Fibroblast of skin of left quadriceps (primary cell): ENCODE data around the gene CNGB1.
A peak's percentile ranks its signal among the peaks of the same experiment; 100 is the strongest.
"Not testable (repeated sequence)": the region's sequence is repeated elsewhere in the genome, so short reads cannot be mapped to it uniquely, and the experiment has no call there.

Experiments
- DNase-seq, 2 experiments: peaks; one replicate each; pipeline ENCODE4 v3.0.0-alpha.2; 2013; ENCODE audit warnings: low read depth in 2 of 2

The CNGB1 gene

DNA sequence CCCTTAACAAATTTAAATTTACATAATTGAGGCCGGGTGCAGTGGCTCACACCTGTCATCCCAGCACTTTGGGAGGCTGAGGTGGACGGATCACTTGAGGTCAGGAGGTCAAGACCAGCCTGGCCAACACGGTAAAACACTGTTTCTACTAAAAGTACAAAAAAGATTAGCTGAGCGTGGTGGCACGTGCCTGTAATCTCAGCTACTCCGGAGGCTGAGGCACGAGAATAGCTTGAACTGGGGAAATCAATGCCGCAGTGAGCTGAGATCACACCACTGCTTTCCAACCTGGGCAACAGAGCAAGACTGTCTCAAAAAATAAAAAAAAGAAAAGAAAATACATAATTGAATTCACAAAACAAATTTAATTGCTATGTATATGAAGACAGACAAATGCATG lies 112.3 kb downstream of the CNGB1 start:
- no peak for DNase-seq

DNA sequence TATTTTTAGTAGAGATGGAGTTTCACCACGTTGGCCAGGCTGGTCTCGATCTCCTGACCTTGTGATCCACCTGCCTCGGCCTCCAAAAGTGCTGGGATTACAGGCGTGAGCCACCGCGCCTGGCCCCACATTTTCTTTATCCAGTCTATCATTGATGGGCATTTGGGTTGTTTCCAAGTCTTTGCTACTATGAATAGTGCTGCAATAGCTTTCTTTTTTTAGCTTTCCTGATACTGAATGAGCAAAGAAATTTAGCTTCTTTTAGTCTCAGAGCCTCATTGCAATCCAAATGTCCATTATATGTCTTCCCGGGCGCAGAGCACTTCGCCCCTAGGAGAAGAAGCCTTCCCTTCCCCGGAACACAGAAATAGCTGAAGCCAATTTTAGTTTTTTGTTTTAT lies 112.9 kb downstream of the CNGB1 start:
- DNase-seq = not testable (repeated sequence)

DNA sequence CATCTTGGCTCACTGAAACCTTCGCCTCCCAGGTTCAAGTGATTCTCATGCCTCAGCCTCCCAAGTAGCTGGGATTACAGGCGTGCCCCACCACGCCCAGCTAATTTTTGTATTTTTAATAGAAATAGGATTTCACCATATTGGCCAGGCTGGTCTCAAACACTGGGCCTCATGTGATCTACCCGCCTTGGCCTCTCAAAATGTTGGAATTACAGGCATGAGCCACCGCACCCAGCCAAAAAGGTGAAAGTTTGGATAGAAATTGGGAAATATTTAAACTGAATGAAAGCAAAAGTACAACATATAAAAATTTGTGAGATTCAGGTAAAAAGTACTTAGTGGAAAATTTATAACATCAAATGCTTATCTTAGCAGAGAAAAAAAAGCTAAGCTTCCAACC lies 115.7 kb downstream of the CNGB1 start:
- DNase-seq = no peak

DNA sequence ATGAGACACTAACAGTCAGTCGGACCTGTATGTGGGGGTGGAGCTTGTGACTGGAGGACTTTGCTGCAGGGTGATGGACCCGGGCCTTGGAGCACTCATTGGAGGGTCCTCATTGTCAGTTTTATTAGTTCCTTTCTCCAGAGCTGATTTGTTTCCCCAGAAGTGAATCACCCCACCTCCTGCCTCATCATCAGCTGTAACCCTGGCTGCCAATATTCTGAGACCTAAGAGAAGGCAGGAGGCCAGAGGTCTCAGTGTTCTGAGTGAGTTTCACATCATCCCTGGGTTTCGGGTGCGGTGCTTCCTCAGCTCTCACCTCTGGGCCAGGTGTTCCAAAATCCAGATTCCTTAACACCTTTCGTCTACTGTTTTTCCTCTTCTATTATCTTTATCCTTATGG lies 118.7 kb downstream of the CNGB1 start:
- DNase-seq = no peak

DNA sequence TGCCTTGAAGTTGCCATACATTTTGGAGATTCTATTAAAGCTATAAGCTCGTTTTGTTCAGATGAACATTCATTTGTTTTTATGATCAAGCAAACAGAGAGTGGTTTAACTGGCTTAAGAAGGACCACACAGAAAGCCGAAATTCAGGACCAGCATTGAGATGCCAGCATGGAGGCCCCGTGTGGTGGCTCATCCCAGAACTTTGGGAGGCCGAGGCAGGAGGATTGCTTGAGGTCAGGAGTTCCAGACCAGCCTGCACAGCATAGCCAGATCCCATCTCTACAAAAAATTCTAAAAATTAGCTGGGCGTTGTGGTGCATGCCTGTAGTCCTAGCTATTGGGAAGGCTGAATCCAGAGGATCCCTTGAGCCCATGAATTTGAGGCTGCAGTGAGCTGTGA lies 122.7 kb downstream of the CNGB1 start:
- DNase-seq = no peak

DNA sequence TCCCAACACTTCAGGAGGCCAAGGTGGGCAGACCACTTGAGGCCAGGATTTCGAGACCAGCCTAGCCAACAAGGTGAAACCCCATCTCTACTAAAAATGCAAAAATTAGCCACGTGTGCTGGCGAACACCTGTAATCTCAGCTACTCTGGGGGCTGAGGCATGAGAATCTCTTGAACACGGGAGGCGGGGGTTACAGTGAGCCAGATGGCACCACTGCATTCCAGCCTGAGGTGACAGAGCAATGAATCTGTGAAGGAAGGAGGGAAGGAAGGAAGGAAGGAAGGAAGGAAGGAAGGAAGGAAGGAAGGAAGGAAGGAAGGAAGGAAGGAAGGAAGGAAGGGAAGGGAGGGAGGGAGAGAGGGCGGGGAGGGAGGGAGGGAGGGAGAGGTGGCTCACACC lies 124.0 kb downstream of the CNGB1 start:
- DNase-seq = not testable (repeated sequence)

DNA sequence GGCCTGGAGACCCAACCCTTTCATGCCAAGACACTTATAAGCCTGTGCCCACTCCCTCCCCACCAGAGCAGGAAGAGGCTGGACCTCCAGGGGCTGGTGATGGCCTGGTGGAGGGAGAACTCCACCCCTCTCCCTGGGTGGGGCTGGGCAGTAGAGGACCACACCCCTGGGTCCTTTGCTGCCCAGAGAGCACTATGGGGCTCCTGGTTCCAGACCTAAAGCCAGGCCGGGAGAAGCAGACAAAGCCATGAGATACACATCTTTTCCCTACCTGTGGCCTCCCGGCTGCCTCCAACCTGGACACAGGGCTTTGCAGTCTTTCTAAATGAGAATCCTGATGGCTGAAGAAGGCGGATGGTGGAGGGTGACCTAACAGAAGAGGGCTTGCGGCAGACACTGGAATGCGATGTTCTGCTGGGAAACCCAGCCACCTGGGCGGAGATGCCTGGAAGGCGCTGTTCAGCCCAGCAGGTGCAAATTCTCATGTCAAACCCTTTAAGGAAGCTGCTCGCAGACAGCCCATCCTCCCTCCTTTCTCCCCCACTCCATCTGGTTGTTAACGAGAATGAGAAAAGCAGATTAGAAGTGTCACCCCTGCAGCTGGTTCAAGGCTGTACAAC lies 124.7 kb downstream of the CNGB1 start:
- DNase-seq = no peak

DNA sequence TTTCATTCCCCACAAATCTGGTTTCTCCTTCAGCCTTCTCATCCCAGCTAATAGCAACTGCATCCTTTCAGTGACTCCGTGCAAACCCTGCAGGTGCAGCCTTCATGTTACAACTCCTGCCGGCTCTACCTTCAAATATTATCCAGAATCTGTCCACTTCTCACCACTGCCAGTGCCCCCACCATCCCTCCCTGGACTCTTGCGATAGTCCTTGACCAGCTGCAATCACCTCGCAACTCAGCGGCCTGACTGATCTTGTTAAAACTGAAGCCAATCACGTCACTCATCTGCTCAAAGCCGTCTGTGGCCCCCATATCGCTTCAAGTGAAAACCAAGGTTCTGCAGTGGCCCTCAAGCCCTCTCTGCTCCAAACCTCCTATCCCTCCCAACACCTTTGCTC lies 125.8 kb downstream of the CNGB1 start:
- DNase-seq = no peak

DNA sequence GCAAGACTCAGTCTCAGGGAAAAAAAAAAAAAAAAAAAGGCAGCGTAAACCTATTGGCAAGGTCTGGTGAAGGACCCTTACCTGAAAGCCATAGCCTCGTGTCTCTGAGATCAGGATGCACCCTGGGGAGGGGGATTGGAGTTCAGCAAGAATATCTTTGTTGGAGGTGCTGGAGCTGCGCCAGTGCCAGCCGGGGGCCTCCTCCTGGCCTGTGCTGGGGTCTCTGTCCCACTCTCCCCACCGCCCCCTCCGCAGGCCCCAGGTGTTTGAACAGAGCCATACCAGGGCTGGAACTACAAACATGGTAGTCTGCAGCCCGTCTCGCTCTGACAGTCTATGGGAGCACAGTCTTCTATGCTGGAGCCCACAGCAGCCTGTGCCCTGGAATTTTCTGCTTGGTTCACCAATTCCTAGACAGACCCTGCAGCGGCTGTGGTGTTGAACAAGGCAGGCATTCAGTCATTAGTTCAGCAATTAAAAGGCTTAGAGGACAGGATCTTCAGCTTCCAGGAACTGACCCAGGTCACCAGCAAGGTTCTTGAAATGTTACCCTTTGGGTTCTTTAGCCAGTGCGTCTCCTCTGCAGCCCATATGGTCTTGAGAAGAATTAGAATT lies 126.4 kb downstream of the CNGB1 start:
- no peak for DNase-seq

DNA sequence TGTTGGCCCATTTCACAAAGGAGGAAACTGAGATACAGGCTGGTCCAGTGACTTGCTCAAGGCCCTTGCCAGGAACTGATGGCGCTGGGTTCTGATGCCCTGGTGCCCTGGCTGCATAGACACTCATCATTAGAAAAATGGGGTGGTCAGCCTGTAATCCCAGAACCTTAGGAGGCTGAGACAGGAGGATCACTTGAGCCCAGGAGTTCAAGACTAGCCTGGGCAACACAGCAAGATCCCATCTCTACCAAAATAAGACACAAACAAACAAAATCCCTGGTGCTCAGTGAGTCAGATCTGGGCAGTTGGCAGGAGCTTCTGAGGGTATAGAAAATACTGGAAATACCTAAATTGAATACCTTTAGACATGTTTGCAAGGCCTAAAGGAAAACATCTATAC lies 127.5 kb downstream of the CNGB1 start:
- no peak for DNase-seq

DNA sequence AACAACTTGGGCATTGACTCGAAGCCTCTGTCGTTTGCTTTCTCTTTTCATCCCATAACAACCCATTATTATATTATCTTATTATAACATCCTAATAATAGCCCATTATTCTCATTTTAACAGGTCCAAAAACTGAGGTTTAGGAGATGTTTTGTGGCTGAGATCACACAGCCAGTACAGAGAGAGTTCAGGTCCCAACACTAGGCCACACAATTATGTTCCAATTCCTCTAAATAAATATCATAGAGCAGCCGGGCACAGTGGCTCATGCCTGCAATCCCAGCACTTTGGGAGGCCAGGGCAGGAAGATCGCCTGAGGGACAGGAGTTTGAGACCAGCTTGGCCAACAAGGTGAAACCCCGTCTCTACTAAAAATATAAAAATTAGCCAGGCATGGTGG lies 128.3 kb downstream of the CNGB1 start:
- no peak for DNase-seq

DNA sequence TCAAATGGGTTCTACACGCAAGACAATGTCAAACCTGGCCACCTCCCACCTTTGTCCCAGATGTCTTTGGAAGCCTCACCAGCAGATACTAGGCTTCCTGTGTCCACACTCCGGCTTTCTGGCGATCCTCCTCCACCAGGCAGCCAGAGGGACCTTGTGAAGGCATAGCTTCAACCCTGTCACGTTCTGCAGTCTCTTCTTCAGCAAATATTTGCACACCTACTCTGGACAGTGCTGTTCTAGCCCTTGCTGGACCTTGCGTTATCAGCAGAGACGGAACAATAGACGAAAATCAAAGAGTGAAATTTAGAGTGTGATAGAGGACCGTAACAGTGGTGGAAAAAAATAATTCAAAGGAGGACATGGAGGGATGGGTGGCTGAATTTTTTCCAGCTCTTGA lies 130.1 kb downstream of the CNGB1 start:
- no peak for DNase-seq

DNA sequence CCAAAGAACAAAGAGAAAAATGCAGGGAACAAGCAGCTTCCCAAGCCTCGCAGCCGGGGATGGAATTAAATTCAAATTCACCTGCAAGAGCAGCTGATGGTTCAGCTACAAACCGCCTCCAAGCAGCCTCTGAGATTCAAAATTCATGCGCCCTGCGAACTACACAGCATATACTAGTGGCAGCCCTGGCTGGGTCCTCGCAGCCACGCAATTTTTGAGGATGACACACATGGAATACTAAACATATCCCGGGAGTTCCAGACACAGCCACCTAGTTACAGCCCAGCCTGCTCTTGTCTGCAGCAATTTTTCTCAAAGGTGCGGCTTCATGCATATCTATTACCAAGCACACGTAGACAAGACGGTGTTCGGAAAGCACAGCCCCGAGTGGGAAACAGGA lies 132.8 kb downstream of the CNGB1 start:
- DNase-seq = no peak

DNA sequence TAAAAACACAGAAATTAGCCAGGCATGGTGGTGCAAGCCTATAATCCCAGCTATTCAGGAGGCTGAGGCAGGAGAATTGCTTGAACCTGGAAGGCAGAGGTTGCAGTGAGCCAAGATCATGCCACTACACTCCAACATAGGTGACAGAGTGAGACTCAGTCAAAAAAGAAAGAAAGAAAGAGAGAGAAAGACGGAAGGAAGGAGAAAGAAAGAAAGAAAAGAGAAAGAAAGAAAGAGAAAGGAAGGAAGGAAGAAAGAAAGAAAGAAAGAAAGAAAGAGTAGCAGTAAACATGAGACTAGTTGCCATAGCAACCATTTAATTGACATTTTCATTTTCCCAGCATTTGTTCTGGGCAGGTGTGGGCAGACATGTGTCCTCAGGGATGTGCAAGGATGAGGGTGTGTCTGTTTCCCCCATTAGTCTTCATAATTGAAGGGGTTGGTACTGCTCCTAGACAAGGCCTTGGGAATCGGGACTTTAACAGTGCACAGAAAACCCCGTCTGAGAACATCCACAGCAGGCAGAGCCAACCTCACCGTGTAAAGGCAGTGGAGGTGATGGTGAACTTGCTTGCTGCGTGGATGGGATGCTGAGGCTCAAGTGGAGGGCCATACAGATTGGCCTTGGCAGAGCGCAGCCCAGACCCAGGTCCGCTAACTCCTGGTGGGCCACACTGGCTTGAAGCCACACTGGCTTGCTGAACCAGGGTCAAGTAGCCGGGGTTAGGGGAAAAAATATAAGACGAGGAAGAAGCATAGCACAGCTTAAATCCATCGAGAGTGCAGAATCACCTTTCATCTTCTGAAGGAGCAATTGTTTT lies 133.4 kb downstream of the CNGB1 start:
- no peak for DNase-seq

DNA sequence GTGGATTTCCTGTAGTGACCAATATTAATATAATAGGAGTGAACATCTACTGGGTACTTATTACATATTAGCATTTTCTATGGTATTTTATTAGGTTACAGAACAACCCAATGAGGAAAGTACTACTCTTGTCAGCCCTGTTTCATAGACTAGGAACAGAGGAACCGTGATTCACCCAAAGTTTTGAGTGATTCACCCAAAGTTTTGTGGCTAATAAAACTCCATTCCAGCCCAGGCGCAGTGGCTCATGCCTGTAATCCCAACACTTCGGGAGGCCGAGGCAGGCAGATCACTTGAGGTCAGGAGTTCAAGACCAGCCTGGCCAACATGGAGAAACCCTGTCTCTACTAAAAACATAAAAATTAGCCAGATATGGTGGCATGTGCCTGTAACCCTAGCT lies 135.5 kb downstream of the CNGB1 start:
- peak in 1 of 2 experiments; percentile 5 for DNase-seq

DNA sequence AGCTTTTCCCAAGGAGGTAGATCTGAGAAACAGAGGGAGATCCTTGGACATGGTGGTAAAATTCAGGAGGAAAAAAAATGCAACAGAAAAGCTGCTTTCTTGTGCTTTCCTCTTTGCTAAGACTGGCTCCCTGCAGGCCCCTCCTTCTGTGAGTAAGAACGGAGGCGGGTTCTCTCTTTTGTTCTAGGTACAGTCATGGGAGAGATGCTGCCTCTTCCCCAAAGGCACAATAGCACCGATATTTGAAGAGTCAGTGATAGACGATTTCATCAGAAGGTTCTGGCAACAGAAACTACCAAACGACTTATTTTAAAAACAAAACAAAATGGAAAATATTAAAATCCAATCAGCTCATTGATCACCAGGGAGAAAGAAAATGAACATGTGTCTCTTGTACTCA lies 136.0 kb downstream of the CNGB1 start:
- DNase-seq = no peak
